Tibial nerve (tissue), 4 donors: ENCODE data around the gene L3MBTL4. TPM values are rescaled to one million over a fixed set of nuclear protein-coding genes. Genes with fewer than 3 reads are reported as not detected.
"Not testable (repeated sequence)": the region's sequence is repeated elsewhere in the genome, so short reads cannot be mapped to it uniquely, and the experiment has no call there.

Experiments
- DNase-seq, 2 donors: peaks; one replicate each; pipeline ENCODE4 v3.0.0-alpha.2; 2019; ENCODE audit warnings: low spot score in 2 of 2
- H3K27ac ChIP-seq, 4 donors: fragments of 200-600 bp; sonication (generic) in 3 of 4; one replicate each; pipeline ENCODE4 v1.5.1; 2017 to 2019; ENCODE audit warnings: mild to moderate bottlenecking in 1 of 4
- H3K27me3 ChIP-seq, 2 donors: fragments of 200-600 bp; sonication (generic) in 1 of 2; one replicate each; pipeline versions ENCODE4 v1.5.1 to v1.6.0; 2017 to 2019
- H3K36me3 ChIP-seq, 3 donors: fragments of 200-600 bp; sonication (generic); one replicate each; pipeline ENCODE4 v1.5.1; 2018 to 2019
- H3K4me1 ChIP-seq, 4 donors: fragments of 200-600 bp; sonication (generic) in 3 of 4; one replicate each; pipeline ENCODE4 v1.5.1; 2017 to 2019
- H3K4me3 ChIP-seq, 4 donors: fragments of 200-600 bp; sonication (generic) in 3 of 4; one replicate each; pipeline ENCODE4 v1.5.1; 2017 to 2019; ENCODE audit warnings: mild to moderate bottlenecking in 1 of 4, moderate library complexity in 1 of 4
- H3K9me3 ChIP-seq, 4 donors: fragments of 200-600 bp; sonication (generic) in 3 of 4; one replicate each; pipeline ENCODE4 v1.5.1; 2017 to 2019
- EP300 ChIP-seq, 2 donors: sonication (generic); formaldehyde crosslinking; IDR thresholded peaks; one replicate each; pipeline ENCODE4 v1.6.1; 2017; ENCODE audit warnings: antibody characterized with exemption in 2 of 2, mild to moderate bottlenecking in 1 of 2
- POLR2A ChIP-seq, 2 donors: fragments of 450-650 bp; IDR thresholded peaks; one replicate each; pipeline ENCODE4 v1.6.1; 2017; ENCODE audit warnings: antibody characterized with exemption in 2 of 2, mild to moderate bottlenecking in 2 of 2, moderate library complexity in 2 of 2
- WGBS, 2 donors: methylation state at CpG; one replicate each; pipeline ENCODE4 v1.1.5; 2018; 5-methylcytosine and 5-hydroxymethylcytosine counted together
- total RNA-seq, 4 donors: library from RNA; depleted of rRNA; stranded (reverse); fragments of >200 nt; gene quantifications; one replicate each; pipeline ENCODE4 v1.1.0, GENCODE V29; 2016
- TF ChIP-seq, protein P1 (sequence below), 5 experiments: fragments of 200-600 bp in 3 of 5; fragments of 450-650 bp in 2 of 5; sonication (generic) in 3 of 5; IDR thresholded peaks; one replicate each; pipeline ENCODE4 v1.5.1; 2016 to 2019; ENCODE audit warnings: antibody characterized with exemption in 5 of 5, mild to moderate bottlenecking in 3 of 5, moderate library complexity in 2 of 5

L3MBTL4 gene
- total RNA-seq, 4 donors from 2014 or later = 6.3 to 9.0 (median 8.1) TPM

GRCh38 chr18:6413579-6414117 lies 1.1 kb downstream of the L3MBTL4 start:
- peak in 1 of 2 donors; percentile 12 for DNase-seq
- Histone ChIP-seq H3K27ac (peak overlapping the region; percentile 73 to 96 (median 94)), H3K27me3 (no peaks in the 10 kb centered on the region), H3K4me3 (peak overlapping the region; percentile 70 to 96 (median 80)), H3K9me3 (no peaks in the 10 kb centered on the region), H3K36me3 (no peaks in the 10 kb centered on the region), H3K4me1 (peaks cover 0 to 33% (median 0%) of the 10 kb centered on the region in 4 donors)
- WGBS, 2 donors = 28 to 36% methylated on average over 18 to 25 of the region's 25 CpGs
- TF ChIP-seq EP300 (IDR thresholded peaks at IDR 0.05) = no peak

DNA sequence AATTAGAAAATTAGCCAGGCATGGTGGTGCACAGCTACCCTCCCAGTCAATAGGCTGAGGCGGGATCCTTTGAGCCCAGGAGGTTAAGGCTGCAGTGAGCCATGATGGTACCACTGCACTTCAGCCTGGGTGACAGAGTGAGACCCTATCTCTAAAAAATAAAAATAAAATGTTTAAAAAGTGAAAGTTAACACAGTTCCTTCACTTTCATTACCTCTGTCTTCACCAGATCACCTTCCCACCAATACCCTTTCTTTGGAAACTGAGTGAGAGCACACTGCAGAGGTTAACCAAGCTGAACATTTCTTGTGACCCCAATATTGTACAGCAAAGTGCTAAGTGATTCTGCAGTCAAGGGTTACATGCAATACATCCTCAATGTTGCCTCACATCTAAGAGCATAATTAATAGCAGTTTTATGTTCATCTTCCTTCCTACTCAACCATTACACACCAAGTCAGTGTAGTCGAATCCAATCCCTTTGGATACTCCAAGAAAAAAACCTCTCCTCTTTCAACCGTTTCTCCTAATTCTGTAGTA lies 1.7 kb downstream of the L3MBTL4 start:
- 64 to 72% methylated on average over 3 of the region's 3 CpGs for WGBS, 2 donors

DNA sequence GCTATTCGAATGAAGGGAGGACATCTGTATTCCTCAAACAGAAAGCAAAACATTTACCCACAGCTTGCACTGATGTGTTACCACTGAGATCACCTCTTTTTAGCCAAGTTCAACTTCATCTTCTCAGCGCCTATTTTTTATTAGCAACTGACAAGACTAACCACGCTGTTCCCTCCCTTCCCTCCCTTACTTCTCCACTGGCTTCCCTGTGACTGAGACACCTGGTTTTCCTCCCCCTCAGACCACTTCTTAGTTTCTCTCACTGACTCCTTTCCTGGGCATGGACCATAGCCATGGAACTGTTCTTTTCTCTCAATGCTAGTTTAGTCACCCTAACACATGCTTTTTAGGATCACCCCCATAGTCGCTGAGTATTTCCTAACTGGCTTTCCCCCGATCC lies 3.3 kb downstream of the L3MBTL4 start:
- DNase-seq = no peak
- Histone ChIP-seq H3K36me3 (no peaks in the 10 kb centered on the region), H3K27ac (peak overlapping the region in 2 of 4 donors; percentile 30 to 39), H3K4me1 (peaks cover 0 to 42% (median 3%) of the 10 kb centered on the region in 4 donors), H3K4me3 (no peak overlapping the region), H3K27me3 (no peaks in the 10 kb centered on the region), H3K9me3 (no peaks in the 10 kb centered on the region)
- TF ChIP-seq POLR2A (IDR thresholded peaks at IDR 0.05) (no peak), EP300 (IDR thresholded peaks at IDR 0.05) (no peak)
- TF ChIP-seq, protein P1, sequence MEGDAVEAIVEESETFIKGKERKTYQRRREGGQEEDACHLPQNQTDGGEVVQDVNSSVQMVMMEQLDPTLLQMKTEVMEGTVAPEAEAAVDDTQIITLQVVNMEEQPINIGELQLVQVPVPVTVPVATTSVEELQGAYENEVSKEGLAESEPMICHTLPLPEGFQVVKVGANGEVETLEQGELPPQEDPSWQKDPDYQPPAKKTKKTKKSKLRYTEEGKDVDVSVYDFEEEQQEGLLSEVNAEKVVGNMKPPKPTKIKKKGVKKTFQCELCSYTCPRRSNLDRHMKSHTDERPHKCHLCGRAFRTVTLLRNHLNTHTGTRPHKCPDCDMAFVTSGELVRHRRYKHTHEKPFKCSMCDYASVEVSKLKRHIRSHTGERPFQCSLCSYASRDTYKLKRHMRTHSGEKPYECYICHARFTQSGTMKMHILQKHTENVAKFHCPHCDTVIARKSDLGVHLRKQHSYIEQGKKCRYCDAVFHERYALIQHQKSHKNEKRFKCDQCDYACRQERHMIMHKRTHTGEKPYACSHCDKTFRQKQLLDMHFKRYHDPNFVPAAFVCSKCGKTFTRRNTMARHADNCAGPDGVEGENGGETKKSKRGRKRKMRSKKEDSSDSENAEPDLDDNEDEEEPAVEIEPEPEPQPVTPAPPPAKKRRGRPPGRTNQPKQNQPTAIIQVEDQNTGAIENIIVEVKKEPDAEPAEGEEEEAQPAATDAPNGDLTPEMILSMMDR (IDR thresholded peaks at IDR 0.05) = no peak
- WGBS, 2 donors = 49 to 70% methylated on average over 5 of the region's 5 CpGs

More for the DNA sequence above, 1.7 kb downstream of the L3MBTL4 start:
- Histone ChIP-seq H3K4me3 (peak overlapping the region in 1 of 4 donors; percentile 8), H3K27ac (peak overlapping the region in 2 of 4 donors; percentile 93 to 94), H3K4me1 (peaks cover 0 to 33% (median 0%) of the 10 kb centered on the region in 4 donors), H3K9me3 (no peaks in the 10 kb centered on the region), H3K36me3 (no peaks in the 10 kb centered on the region), H3K27me3 (no peaks in the 10 kb centered on the region)
- TF ChIP-seq, protein P1 (IDR thresholded peaks at IDR 0.05) = no peak
- no peak for TF ChIP-seq POLR2A (IDR thresholded peaks at IDR 0.05)
- no peak for TF ChIP-seq EP300 (IDR thresholded peaks at IDR 0.05)
- no peak for DNase-seq

- Histone ChIP-seq H3K27ac (no peak overlapping the region), H3K4me3 (no peak overlapping the region), H3K9me3 (no peaks in the 10 kb centered on the region), H3K4me1 (peaks cover 0 to 49% (median 8%) of the 10 kb centered on the region in 4 donors), H3K36me3 (no peaks in the 10 kb centered on the region), H3K27me3 (no peaks in the 10 kb centered on the region)
- DNase-seq = no peak
- TF ChIP-seq, protein P1 (IDR thresholded peaks at IDR 0.05) = no peak
- TF ChIP-seq POLR2A (IDR thresholded peaks at IDR 0.05) (no peak), EP300 (IDR thresholded peaks at IDR 0.05) (no peak)
- 93 to 96% methylated on average over 7 of the region's 7 CpGs for WGBS, 2 donors
Measured at GRCh38 chr18:6409933-6410332, 4.8 kb downstream of the L3MBTL4 start.

GRCh38 chr18:6408543-6408942 lies 6.2 kb downstream of the L3MBTL4 start:
- H3K27ac ChIP-seq, H3K9me3 ChIP-seq, H3K27me3 ChIP-seq, DNase-seq, H3K36me3 ChIP-seq, H3K4me3 ChIP-seq: not testable (repeated sequence)
- peaks cover 0 to 41% (median 8%) of the 10 kb centered on the region in 4 donors for H3K4me1 ChIP-seq
- WGBS, 2 donors = 99% methylated on average over 8 of the region's 8 CpGs

- H3K4me3 ChIP-seq = no peak overlapping the region
- 71 to 73% methylated on average over 8 of the region's 8 CpGs for WGBS, 2 donors
- H3K4me1 ChIP-seq = peaks cover 0 to 26% (median 8%) of the 10 kb centered on the region in 4 donors
- H3K27ac ChIP-seq = peak overlapping the region in 2 of 4 donors; percentile 0 to 59
- TF ChIP-seq, protein P1 (IDR thresholded peaks at IDR 0.05) = no peak
- TF ChIP-seq POLR2A (IDR thresholded peaks at IDR 0.05) (no peak), EP300 (IDR thresholded peaks at IDR 0.05) (no peak)
- no peak for DNase-seq
- no peaks in the 10 kb centered on the region for H3K9me3 ChIP-seq
- H3K27me3 ChIP-seq = no peaks in the 10 kb centered on the region
- no peaks in the 10 kb centered on the region for H3K36me3 ChIP-seq
Measured at GRCh38 chr18:6406910-6407470, 7.7 kb downstream of the L3MBTL4 start.
